GM23338 (cell line): ENCODE measurements around the gene ZPBP. TPM values are rescaled to one million over a fixed set of nuclear protein-coding genes. Genes with fewer than 3 reads are reported as not detected.
A peak's percentile ranks its signal among the peaks of the same experiment; 100 is the strongest.

ENCODE experiments used
- ATAC-seq: fragments of 200-7000 bp; cut with Tn5 transposase; 3 replicates; pipeline ENCODE4 v1.9.1; 2020
- DNase-seq: peaks from one replicate; pipeline ENCODE4 v3.0.0-alpha.2; 2015; ENCODE audit warnings: low spot score
- H2AFZ ChIP-seq: fragments of 200-600 bp; sonication (generic); 2 replicates; pipeline ENCODE4 v1.8.0; 2016; ENCODE audit warnings: antibody characterized with exemption, mild to moderate bottlenecking, moderate library complexity
- H3F3A ChIP-seq: fragments of 200-600 bp; sonication (generic); replicated peaks from 2 replicates; pipeline ENCODE4 v1.8.0; 2017; ENCODE audit warnings: antibody characterized with exemption, mixed run types, low read depth
- H3K27ac ChIP-seq: fragments of 200-600 bp; sonication (generic); 2 replicates; pipeline ENCODE4 v1.6.1; 2016; ENCODE audit warnings: low read depth
- H3K27me3 ChIP-seq: fragments of 200-600 bp; sonication (generic); 2 replicates; pipeline ENCODE4 v1.8.0; 2016; ENCODE audit warnings: mild to moderate bottlenecking, mixed run types, moderate library complexity; ENCODE audit not compliant: insufficient read depth
- H3K36me3 ChIP-seq: fragments of 200-600 bp; sonication (generic); 2 replicates; pipeline ENCODE4 v1.8.0; 2016; ENCODE audit warnings: mild to moderate bottlenecking; ENCODE audit not compliant: insufficient read depth
- H3K4me1 ChIP-seq: fragments of 200-600 bp; sonication (generic); 2 replicates; pipeline ENCODE4 v1.8.0; 2016; ENCODE audit warnings: mild to moderate bottlenecking, moderate library complexity; ENCODE audit not compliant: insufficient read depth
- H3K4me2 ChIP-seq: fragments of 200-600 bp; sonication (generic); 2 replicates; pipeline ENCODE4 v1.7.1; 2017; ENCODE audit warnings: mixed run types
- H3K4me3 ChIP-seq: fragments of 200-600 bp; sonication (generic); 2 replicates; pipeline ENCODE4 v1.6.1; 2016; ENCODE audit warnings: mixed run types
- H3K79me2 ChIP-seq: fragments of 200-600 bp; sonication (generic); replicated peaks from 2 replicates; pipeline ENCODE4 v1.8.0; 2017; ENCODE audit warnings: mild to moderate bottlenecking; ENCODE audit not compliant: insufficient read depth
- H3K9me2 ChIP-seq: fragments of 200-600 bp; sonication (generic); 2 replicates; pipeline ENCODE4 v1.8.0; 2017; ENCODE audit not compliant: insufficient read depth
- H4K20me1 ChIP-seq: fragments of 200-600 bp; sonication (generic); replicated peaks from 2 replicates; pipeline ENCODE4 v1.8.0; 2017; ENCODE audit warnings: mild to moderate bottlenecking; ENCODE audit not compliant: insufficient read depth
- H3K27ac Mint-ChIP-seq: 2 replicates; pipeline ENCODE4 v1.8.0; 2020; ENCODE audit warnings: inconsistent platforms, mild to moderate bottlenecking, moderate library complexity, mixed read lengths
- H3K27me3 Mint-ChIP-seq: 3 replicates; pipeline ENCODE4 v1.8.0; 2022; ENCODE audit warnings: low read depth, mild to moderate bottlenecking, moderate library complexity, mixed read lengths, inconsistent platforms; ENCODE audit not compliant: insufficient read depth, poor library complexity
- H3K36me3 Mint-ChIP-seq: 3 replicates; pipeline ENCODE4 v1.8.0; 2021; ENCODE audit warnings: low read depth, mild to moderate bottlenecking, inconsistent platforms, moderate library complexity, mixed read lengths
- H3K4me1 Mint-ChIP-seq: 3 replicates; pipeline ENCODE4 v1.8.0; 2020; ENCODE audit warnings: mild to moderate bottlenecking, inconsistent platforms, mixed read lengths
- H3K4me3 Mint-ChIP-seq: 3 replicates; pipeline ENCODE4 v1.8.0; 2021; ENCODE audit warnings: moderate library complexity, mild to moderate bottlenecking, inconsistent platforms, mixed read lengths
- H3K9me3 Mint-ChIP-seq: 3 replicates; pipeline ENCODE4 v1.8.0; 2020; ENCODE audit warnings: moderate library complexity, mild to moderate bottlenecking, inconsistent platforms, mixed read lengths
- CREB1 ChIP-seq: fragments of 250-450 bp; sonication (Bioruptor Pico); IDR thresholded peaks from 2 replicates; pipeline ENCODE4 v1.5.0; 2020; ENCODE audit warnings: low read depth, mild to moderate bottlenecking, moderate library complexity
- ETS1 ChIP-seq: IDR thresholded peaks from 2 replicates; pipeline ENCODE4 v1.6.1; 2016; ENCODE audit warnings: antibody characterized with exemption
- EZH2 ChIP-seq: fragments of 200-600 bp; sonication (generic); IDR thresholded peaks from one replicate; pipeline ENCODE4 v1.8.0; 2017; ENCODE audit warnings: antibody characterized with exemption, mild to moderate bottlenecking, low read depth; ENCODE audit not compliant: unreplicated experiment
- EZH2phosphoT487 ChIP-seq: fragments of 200-600 bp; sonication (generic); IDR thresholded peaks from one replicate; pipeline ENCODE4 v1.8.1; 2018; ENCODE audit warnings: antibody characterized with exemption; ENCODE audit not compliant: unreplicated experiment
- JUNB ChIP-seq: IDR thresholded peaks from one replicate; pipeline ENCODE4 v1.6.1; 2016; ENCODE audit warnings: antibody characterized with exemption; ENCODE audit not compliant: unreplicated experiment
- NANOG ChIP-seq: IDR thresholded peaks from 2 replicates; pipeline ENCODE4 v1.6.1; 2016; ENCODE audit warnings: antibody characterized with exemption, borderline replicate concordance
- POLR2AphosphoS5 ChIP-seq: IDR thresholded peaks from 2 replicates; pipeline ENCODE4 v1.6.1; 2016; ENCODE audit warnings: antibody characterized with exemption, low read depth
- REST ChIP-seq: IDR thresholded peaks from one replicate; pipeline ENCODE4 v1.6.1; 2018; ENCODE audit warnings: antibody characterized with exemption; ENCODE audit not compliant: unreplicated experiment
- STAT1 ChIP-seq: IDR thresholded peaks from one replicate; pipeline ENCODE4 v1.6.1; 2016; ENCODE audit warnings: antibody characterized with exemption; ENCODE audit not compliant: unreplicated experiment
- ZNF114 ChIP-seq: fragments of 250-450 bp; sonication (Bioruptor Pico); IDR thresholded peaks from 2 replicates; pipeline ENCODE4 v1.5.0; 2020; ENCODE audit warnings: mild to moderate bottlenecking, moderate library complexity
- ZNF331 ChIP-seq: fragments of 250-450 bp; sonication (Bioruptor Pico); IDR thresholded peaks from 2 replicates; pipeline ENCODE4 v1.5.0; 2020; ENCODE audit warnings: low read depth, mild to moderate bottlenecking, moderate library complexity
- polyA plus RNA-seq: library from polyadenylated mRNA; unstranded; fragments of >200 nt; fragmentation: Nextera tagmentation; extraction: Ambion mirVana; gene quantifications from 2 replicates; pipeline ENCODE4 v1.2.1, GENCODE V29; 2016
- total RNA-seq: library from RNA; depleted of rRNA; stranded (reverse); fragments of >200 nt; shearing (Covaris generic); gene quantifications from 2 replicates; pipeline ENCODE4 v1.2.3, GENCODE V29; 2014
- TF ChIP-seq, protein P1 (sequence below): fragments of 250-450 bp; sonication (Bioruptor Pico); IDR thresholded peaks from 2 replicates; pipeline ENCODE4 v1.5.0; 2020; ENCODE audit warnings: mild to moderate bottlenecking, moderate library complexity
- TF ChIP-seq, protein P2 (sequence below), 2 experiments: fragments of 200-600 bp in 1 of 2; sonication (generic) in 1 of 2; conservative IDR thresholded peaks; 2 replicates each; pipeline versions ENCODE4 v1.5.1 to v1.6.1; 2016 to 2017; ENCODE audit warnings: antibody characterized with exemption in 2 of 2, low read depth in 2 of 2, mild to moderate bottlenecking in 2 of 2, moderate library complexity in 1 of 2

Gene ZPBP
- total and polyA plus RNA-seq, 2 experiments from 2014 or later = not detected

GRCh38 chr7:50069613-50070012 is 23.4 kb downstream of the ZPBP start:
- Histone ChIP-seq H3K79me2 (no peaks in the 10 kb centered on the region), H2AFZ (no peak overlapping the region), H3K27ac (peak overlapping the region; percentile 0; the same call in 1 of the 2 replicates), H3K4me3 (peak overlapping the region; percentile 22; the same call in 1 of the 2 replicates), H3K9me2 (peaks cover 10% of the 10 kb centered on the region; the same call in 1 of the 2 replicates), H3K4me1 (peaks cover 15% of the 10 kb centered on the region), H3K27me3 (no peaks in the 10 kb centered on the region), H3F3A (0 out of 2 replicates have a peak, but pooled peaks cover 5% of the 10 kb centered on the region), H4K20me1 (no peaks in the 10 kb centered on the region), H3K36me3 (peaks cover 7% of the 10 kb centered on the region; the same call in 1 of the 2 replicates), H3K4me2 (no peak overlapping the region)
- peak; percentile 24 for DNase-seq
- peaks cover 20% of the 10 kb centered on the region for H3K4me1 Mint-ChIP-seq
- peaks cover 48% of the 10 kb centered on the region for H3K36me3 Mint-ChIP-seq
- peaks cover 65% of the 10 kb centered on the region for H3K9me3 Mint-ChIP-seq
- peak; percentile 70 for ATAC-seq
- peak overlapping the region; percentile 90 for H3K27ac Mint-ChIP-seq
- H3K4me3 Mint-ChIP-seq = peak overlapping the region; percentile 29; the same call in 2 of the 3 replicates
- H3K27me3 Mint-ChIP-seq = peaks cover 12% of the 10 kb centered on the region
- TF ChIP-seq ZNF114 (CRISPR knock-in tag) (no peak), JUNB (no peak), CREB1 (CRISPR knock-in tag) (no peak), REST (no peak), POLR2AphosphoS5 (no peak), EZH2 (no peak), STAT1 (no peak), ZNF331 (no peak), NANOG (no peak), EZH2phosphoT487 (no peak), ETS1 (no peak)
- TF ChIP-seq, protein P1, sequence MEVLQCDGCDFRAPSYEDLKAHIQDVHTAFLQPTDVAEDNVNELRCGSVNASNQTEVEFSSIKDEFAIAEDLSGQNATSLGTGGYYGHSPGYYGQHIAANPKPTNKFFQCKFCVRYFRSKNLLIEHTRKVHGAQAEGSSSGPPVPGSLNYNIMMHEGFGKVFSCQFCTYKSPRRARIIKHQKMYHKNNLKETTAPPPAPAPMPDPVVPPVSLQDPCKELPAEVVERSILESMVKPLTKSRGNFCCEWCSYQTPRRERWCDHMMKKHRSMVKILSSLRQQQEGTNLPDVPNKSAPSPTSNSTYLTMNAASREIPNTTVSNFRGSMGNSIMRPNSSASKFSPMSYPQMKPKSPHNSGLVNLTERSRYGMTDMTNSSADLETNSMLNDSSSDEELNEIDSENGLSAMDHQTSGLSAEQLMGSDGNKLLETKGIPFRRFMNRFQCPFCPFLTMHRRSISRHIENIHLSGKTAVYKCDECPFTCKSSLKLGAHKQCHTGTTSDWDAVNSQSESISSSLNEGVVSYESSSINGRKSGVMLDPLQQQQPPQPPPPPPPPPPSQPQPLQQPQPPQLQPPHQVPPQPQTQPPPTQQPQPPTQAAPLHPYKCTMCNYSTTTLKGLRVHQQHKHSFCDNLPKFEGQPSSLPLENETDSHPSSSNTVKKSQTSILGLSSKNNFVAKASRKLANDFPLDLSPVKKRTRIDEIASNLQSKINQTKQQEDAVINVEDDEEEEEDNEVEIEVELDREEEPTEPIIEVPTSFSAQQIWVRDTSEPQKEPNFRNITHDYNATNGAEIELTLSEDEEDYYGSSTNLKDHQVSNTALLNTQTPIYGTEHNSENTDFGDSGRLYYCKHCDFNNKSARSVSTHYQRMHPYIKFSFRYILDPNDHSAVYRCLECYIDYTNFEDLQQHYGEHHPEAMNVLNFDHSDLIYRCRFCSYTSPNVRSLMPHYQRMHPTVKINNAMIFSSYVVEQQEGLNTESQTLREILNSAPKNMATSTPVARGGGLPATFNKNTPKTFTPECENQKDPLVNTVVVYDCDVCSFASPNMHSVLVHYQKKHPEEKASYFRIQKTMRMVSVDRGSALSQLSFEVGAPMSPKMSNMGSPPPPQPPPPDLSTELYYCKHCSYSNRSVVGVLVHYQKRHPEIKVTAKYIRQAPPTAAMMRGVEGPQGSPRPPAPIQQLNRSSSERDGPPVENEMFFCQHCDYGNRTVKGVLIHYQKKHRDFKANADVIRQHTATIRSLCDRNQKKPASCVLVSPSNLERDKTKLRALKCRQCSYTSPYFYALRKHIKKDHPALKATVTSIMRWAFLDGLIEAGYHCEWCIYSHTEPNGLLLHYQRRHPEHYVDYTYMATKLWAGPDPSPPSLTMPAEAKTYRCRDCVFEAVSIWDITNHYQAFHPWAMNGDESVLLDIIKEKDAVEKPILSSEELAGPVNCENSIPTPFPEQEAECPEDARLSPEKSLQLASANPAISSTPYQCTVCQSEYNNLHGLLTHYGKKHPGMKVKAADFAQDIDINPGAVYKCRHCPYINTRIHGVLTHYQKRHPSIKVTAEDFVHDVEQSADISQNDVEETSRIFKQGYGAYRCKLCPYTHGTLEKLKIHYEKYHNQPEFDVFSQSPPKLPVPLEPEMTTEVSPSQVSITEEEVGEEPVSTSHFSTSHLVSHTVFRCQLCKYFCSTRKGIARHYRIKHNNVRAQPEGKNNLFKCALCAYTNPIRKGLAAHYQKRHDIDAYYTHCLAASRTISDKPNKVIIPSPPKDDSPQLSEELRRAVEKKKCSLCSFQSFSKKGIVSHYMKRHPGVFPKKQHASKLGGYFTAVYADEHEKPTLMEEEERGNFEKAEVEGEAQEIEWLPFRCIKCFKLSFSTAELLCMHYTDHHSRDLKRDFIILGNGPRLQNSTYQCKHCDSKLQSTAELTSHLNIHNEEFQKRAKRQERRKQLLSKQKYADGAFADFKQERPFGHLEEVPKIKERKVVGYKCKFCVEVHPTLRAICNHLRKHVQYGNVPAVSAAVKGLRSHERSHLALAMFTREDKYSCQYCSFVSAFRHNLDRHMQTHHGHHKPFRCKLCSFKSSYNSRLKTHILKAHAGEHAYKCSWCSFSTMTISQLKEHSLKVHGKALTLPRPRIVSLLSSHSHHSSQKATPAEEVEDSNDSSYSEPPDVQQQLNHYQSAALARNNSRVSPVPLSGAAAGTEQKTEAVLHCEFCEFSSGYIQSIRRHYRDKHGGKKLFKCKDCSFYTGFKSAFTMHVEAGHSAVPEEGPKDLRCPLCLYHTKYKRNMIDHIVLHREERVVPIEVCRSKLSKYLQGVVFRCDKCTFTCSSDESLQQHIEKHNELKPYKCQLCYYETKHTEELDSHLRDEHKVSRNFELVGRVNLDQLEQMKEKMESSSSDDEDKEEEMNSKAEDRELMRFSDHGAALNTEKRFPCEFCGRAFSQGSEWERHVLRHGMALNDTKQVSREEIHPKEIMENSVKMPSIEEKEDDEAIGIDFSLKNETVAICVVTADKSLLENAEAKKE (CRISPR knock-in tag) = no peak
- TF ChIP-seq, protein P2, sequence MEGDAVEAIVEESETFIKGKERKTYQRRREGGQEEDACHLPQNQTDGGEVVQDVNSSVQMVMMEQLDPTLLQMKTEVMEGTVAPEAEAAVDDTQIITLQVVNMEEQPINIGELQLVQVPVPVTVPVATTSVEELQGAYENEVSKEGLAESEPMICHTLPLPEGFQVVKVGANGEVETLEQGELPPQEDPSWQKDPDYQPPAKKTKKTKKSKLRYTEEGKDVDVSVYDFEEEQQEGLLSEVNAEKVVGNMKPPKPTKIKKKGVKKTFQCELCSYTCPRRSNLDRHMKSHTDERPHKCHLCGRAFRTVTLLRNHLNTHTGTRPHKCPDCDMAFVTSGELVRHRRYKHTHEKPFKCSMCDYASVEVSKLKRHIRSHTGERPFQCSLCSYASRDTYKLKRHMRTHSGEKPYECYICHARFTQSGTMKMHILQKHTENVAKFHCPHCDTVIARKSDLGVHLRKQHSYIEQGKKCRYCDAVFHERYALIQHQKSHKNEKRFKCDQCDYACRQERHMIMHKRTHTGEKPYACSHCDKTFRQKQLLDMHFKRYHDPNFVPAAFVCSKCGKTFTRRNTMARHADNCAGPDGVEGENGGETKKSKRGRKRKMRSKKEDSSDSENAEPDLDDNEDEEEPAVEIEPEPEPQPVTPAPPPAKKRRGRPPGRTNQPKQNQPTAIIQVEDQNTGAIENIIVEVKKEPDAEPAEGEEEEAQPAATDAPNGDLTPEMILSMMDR (conservative IDR thresholded peaks at IDR 0.05; ENCODE audit: low read depth in 2 of 2) = no peak
